Measurements from ENCODE around the gene STK38.

Gene STK38

DNA sequence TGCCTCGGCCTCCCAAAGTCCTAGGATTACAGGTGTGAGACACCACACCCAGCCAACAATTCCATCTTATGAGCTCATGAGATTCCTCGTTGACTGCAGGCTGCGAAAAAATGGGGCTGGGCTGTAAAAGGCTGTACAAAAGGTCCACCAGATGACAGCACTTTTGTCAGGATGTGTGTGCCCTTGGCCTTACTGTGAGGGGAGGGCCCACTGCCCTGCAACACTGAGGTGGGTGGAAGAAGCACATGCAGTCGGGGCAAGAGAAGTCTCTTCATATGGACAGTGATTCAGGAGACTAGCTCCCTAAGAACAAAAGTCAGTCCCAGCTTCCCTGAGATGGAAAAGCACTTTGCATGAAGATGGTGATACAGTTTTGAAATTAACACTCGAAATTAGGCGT, 54.0 kb downstream of the STK38 start:
- no peak overlapping the region for H3K4me2 ChIP-seq (ENCODE audit: low read length)
- H3K27me3 ChIP-seq (ENCODE audit: low read depth, low read length): no peaks in the 10 kb centered on the region
- no peak overlapping the region for H3K4me3 ChIP-seq (ENCODE audit: low read length)
- no peaks in the 10 kb centered on the region for H3K9me3 ChIP-seq (ENCODE audit: insufficient read depth, low read length)
- H2AFZ ChIP-seq (ENCODE audit: low read depth, low read length): no peak overlapping the region
- no peak overlapping the region for H3K27ac ChIP-seq (ENCODE audit: low read length)
- no peaks in the 10 kb centered on the region for H3K79me2 ChIP-seq (ENCODE audit: low read length)
- TF ChIP-seq EZH2phosphoT487 (IDR thresholded peaks at IDR 0.05; ENCODE audit: low read depth): no peak
- TF ChIP-seq, protein P1, sequence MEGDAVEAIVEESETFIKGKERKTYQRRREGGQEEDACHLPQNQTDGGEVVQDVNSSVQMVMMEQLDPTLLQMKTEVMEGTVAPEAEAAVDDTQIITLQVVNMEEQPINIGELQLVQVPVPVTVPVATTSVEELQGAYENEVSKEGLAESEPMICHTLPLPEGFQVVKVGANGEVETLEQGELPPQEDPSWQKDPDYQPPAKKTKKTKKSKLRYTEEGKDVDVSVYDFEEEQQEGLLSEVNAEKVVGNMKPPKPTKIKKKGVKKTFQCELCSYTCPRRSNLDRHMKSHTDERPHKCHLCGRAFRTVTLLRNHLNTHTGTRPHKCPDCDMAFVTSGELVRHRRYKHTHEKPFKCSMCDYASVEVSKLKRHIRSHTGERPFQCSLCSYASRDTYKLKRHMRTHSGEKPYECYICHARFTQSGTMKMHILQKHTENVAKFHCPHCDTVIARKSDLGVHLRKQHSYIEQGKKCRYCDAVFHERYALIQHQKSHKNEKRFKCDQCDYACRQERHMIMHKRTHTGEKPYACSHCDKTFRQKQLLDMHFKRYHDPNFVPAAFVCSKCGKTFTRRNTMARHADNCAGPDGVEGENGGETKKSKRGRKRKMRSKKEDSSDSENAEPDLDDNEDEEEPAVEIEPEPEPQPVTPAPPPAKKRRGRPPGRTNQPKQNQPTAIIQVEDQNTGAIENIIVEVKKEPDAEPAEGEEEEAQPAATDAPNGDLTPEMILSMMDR (IDR thresholded peaks at IDR 0.05; ENCODE audit: low read depth, low read length): no peak
- H3K4me1 ChIP-seq (ENCODE audit: low read length): no peaks in the 10 kb centered on the region
- no peak overlapping the region for H3K9ac ChIP-seq (ENCODE audit: low read length)
- H3K36me3 ChIP-seq (replicated peaks; ENCODE audit: low read depth, low read length): peaks cover 37% of the 10 kb centered on the region
- no peaks in the 10 kb centered on the region for H4K20me1 ChIP-seq (ENCODE audit: insufficient read depth, low read length)

DNA sequence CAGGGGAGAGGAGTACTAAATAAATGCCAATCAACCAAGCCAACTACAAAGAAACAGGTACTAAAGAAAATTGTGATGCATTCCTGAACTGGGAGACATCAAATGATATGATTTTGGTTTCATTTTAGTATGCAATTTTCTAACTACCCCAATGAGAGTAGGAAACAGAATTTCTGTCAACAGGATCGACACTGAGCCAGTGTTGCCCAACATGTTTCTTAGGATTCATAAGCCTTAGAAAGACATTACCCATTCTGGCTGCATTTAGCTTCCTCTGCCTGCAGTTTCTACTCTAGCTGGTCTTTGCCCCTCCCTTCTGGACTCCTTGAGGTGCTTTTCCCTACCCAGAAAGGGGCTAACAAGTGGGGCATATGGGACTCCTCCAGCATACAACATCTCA, 54.7 kb downstream of the STK38 start:
- H3K4me2 ChIP-seq (ENCODE audit: low read length): no peak overlapping the region
- no peak overlapping the region for H3K27ac ChIP-seq (ENCODE audit: low read length)
- no peak overlapping the region for H2AFZ ChIP-seq (ENCODE audit: low read depth, low read length)
- no peaks in the 10 kb centered on the region for H3K79me2 ChIP-seq (ENCODE audit: low read length)
- H3K4me3 ChIP-seq (ENCODE audit: low read length): no peak overlapping the region
- no peaks in the 10 kb centered on the region for H4K20me1 ChIP-seq (ENCODE audit: insufficient read depth, low read length)
- TF ChIP-seq, protein P1 (IDR thresholded peaks at IDR 0.05; ENCODE audit: low read depth, low read length): no peak
- no peak for TF ChIP-seq EZH2phosphoT487 (IDR thresholded peaks at IDR 0.05; ENCODE audit: low read depth)
- no peaks in the 10 kb centered on the region for H3K9me3 ChIP-seq (ENCODE audit: insufficient read depth, low read length)
- peaks cover 44% of the 10 kb centered on the region for H3K36me3 ChIP-seq (replicated peaks; ENCODE audit: low read depth, low read length)
- H3K9ac ChIP-seq (ENCODE audit: low read length): no peak overlapping the region
- no peaks in the 10 kb centered on the region for H3K4me1 ChIP-seq (ENCODE audit: low read length)
- H3K27me3 ChIP-seq (ENCODE audit: low read depth, low read length): no peaks in the 10 kb centered on the region

DNA sequence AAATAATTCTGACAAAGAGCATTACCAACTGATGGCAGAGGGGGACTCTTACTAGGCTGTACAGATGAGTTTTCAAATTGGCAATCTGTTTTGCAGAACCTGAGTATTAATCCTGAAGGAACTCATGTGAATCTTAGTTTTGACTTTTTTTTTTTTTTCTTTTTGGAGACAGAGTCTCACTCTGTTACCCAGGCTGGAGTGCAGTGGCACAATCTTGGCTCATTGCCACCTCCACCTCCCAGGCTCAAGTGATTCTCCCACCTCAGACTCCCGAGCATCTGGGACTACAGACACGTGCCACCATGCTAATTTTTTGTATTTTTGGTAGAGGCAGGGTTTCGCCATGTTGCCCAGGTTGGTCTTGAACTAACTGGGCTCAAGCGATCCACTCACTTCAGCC, 55.2 kb downstream of the STK38 start:
- TF ChIP-seq EZH2phosphoT487 (IDR thresholded peaks at IDR 0.05; ENCODE audit: low read depth): no peak
- TF ChIP-seq, protein P1 (IDR thresholded peaks at IDR 0.05; ENCODE audit: low read depth, low read length): no peak
- H2AFZ ChIP-seq (ENCODE audit: low read depth, low read length): no peak overlapping the region
- no peak overlapping the region for H3K4me2 ChIP-seq (ENCODE audit: low read length)
- H3K4me3 ChIP-seq (ENCODE audit: low read length): no peak overlapping the region
- no peaks in the 10 kb centered on the region for H3K9me3 ChIP-seq (ENCODE audit: insufficient read depth, low read length)
- peaks cover 49% of the 10 kb centered on the region for H3K36me3 ChIP-seq (replicated peaks; ENCODE audit: low read depth, low read length)
- H3K27ac ChIP-seq (ENCODE audit: low read length): no peak overlapping the region
- no peaks in the 10 kb centered on the region for H4K20me1 ChIP-seq (ENCODE audit: insufficient read depth, low read length)
- no peaks in the 10 kb centered on the region for H3K79me2 ChIP-seq (ENCODE audit: low read length)
- H3K9ac ChIP-seq (ENCODE audit: low read length): no peak overlapping the region
- no peaks in the 10 kb centered on the region for H3K4me1 ChIP-seq (ENCODE audit: low read length)
- H3K27me3 ChIP-seq (ENCODE audit: low read depth, low read length): no peaks in the 10 kb centered on the region

DNA sequence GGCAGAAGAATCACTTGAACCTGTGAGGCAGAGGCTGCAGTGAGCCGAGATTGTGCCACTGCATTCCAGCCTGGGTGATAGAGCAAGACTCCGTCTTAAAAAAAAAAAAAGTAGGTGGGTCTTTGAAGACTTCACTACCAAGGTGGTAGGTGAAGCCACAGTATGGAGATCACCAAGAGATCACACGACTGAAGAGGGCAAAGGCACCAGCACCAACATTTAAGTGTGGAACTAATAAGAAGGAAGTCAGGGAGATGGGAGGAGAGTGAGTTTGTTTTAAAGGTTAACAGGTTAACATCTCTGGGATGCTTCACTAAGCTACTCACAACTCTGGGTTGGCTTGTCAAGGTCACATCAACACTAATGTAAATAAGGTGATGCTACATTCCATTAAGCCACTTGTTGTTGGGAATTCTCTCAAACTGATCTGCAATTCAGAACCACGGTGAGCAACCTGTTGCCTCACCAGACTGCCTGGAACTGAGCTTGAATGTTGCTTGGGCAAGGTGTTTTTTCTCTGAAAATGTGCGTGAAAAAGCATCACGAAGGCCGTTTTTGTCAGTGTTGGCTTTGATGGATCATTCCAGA, 55.8 kb downstream of the STK38 start:
- Histone ChIP-seq H4K20me1 (ENCODE audit: insufficient read depth, low read length) (no peaks in the 10 kb centered on the region), H3K79me2 (ENCODE audit: low read length) (no peaks in the 10 kb centered on the region), H3K9me3 (ENCODE audit: insufficient read depth, low read length) (no peaks in the 10 kb centered on the region), H3K4me1 (ENCODE audit: low read length) (no peaks in the 10 kb centered on the region), H3K36me3 (replicated peaks; ENCODE audit: low read depth, low read length) (peaks cover 52% of the 10 kb centered on the region), H2AFZ (ENCODE audit: low read depth, low read length) (no peak overlapping the region), H3K9ac (ENCODE audit: low read length) (no peak overlapping the region), H3K4me3 (ENCODE audit: low read length) (no peak overlapping the region), H3K4me2 (ENCODE audit: low read length) (no peak overlapping the region), H3K27me3 (ENCODE audit: low read depth, low read length) (no peaks in the 10 kb centered on the region), H3K27ac (ENCODE audit: low read length) (no peak overlapping the region)
- no peak for TF ChIP-seq EZH2phosphoT487 (IDR thresholded peaks at IDR 0.05; ENCODE audit: low read depth)
- TF ChIP-seq, protein P1 (IDR thresholded peaks at IDR 0.05; ENCODE audit: low read depth, low read length): no peak

All from OCI-LY3 (cell line).